OCI-LY7 (cell line): ENCODE data around the gene C1orf87. TPM values are rescaled to one million over a fixed set of nuclear protein-coding genes. Genes with fewer than 3 reads are reported as not detected.

Experiments used
- BruUV-seq: library from RNA; stranded (reverse); fragments of 400-500 nt; replicated peaks from 2 replicates; lab custom pipeline; 2021; lab: Mats Ljungman, UMichigan
- CTCF ChIA-PET: fragments of 300-600 bp; sonication (Branson Sonifier 250); formaldehyde crosslinking; loops from one replicate; lab custom pipeline; 2022; ENCODE audit warnings: antibody characterized with exemption; ENCODE audit not compliant: unreplicated experiment; lab: Charles Lee
- POLR2A ChIA-PET: fragments of 300-600 bp; sonication (Branson Sonifier 250); formaldehyde crosslinking; loops from one replicate; lab custom pipeline; 2022; ENCODE audit warnings: antibody characterized with exemption; lab: Charles Lee
- DNase-seq: peaks from one replicate; pipeline ENCODE4 v3.0.0-alpha.2; 2015; ENCODE audit warnings: low spot score
- H2AFZ ChIP-seq: fragments of 200-600 bp; sonication (generic), shearing (Covaris generic); 2 replicates; pipeline ENCODE4 v1.6.1; 2014; ENCODE audit warnings: mild to moderate bottlenecking, antibody characterized with exemption, low read length, moderate library complexity
- H3K27ac ChIP-seq: fragments of 200-600 bp; sonication (generic); 2 replicates; pipeline ENCODE4 v1.5.1; 2014; ENCODE audit warnings: mixed run types, low read depth, mild to moderate bottlenecking, moderate library complexity, low read length, inconsistent platforms; ENCODE audit not compliant: poor library complexity, severe bottlenecking
- H3K36me3 ChIP-seq: fragments of 200-600 bp; sonication (generic); 2 replicates; pipeline ENCODE4 v1.6.1; 2014; ENCODE audit warnings: mild to moderate bottlenecking, antibody characterized with exemption, low read length, moderate library complexity, mixed read lengths; ENCODE audit not compliant: insufficient read depth
- H3K4me1 ChIP-seq: fragments of 200-600 bp; sonication (generic); 2 replicates; pipeline ENCODE4 v1.5.1; 2014; ENCODE audit warnings: mild to moderate bottlenecking, low read length; ENCODE audit not compliant: insufficient read depth, poor library complexity, severe bottlenecking
- H3K4me2 ChIP-seq: fragments of 200-600 bp; sonication (generic); 2 replicates; pipeline ENCODE4 v1.6.1; 2014; ENCODE audit warnings: mild to moderate bottlenecking, low read length
- H3K4me3 ChIP-seq: fragments of 200-600 bp; sonication (generic); 2 replicates; pipeline ENCODE4 v1.5.1; 2014; ENCODE audit warnings: mild to moderate bottlenecking, low read depth, low read length; ENCODE audit not compliant: poor library complexity, severe bottlenecking
- H3K79me2 ChIP-seq: fragments of 200-600 bp; sonication (generic); 2 replicates; pipeline ENCODE4 v1.6.1; 2016; ENCODE audit warnings: low read depth, mild to moderate bottlenecking, low read length, moderate library complexity, mixed read lengths; ENCODE audit not compliant: insufficient read depth
- H3K9me2 ChIP-seq: fragments of 200-600 bp; sonication (generic); 2 replicates; pipeline ENCODE4 v1.6.1; 2016; ENCODE audit warnings: mild to moderate bottlenecking, low read length, mixed read lengths; ENCODE audit not compliant: insufficient read depth
- H3K9me3 ChIP-seq: fragments of 200-600 bp; sonication (generic); 2 replicates; pipeline ENCODE4 v1.6.1; 2014; ENCODE audit warnings: mild to moderate bottlenecking, mixed run types, low read length, mixed read lengths
- H4K20me1 ChIP-seq: fragments of 200-600 bp; sonication (generic); 2 replicates; pipeline ENCODE4 v1.6.1; 2014; ENCODE audit warnings: mild to moderate bottlenecking, antibody characterized with exemption, low read length, moderate library complexity, mixed read lengths; ENCODE audit not compliant: insufficient read depth
- CTCF ChIP-seq: fragments of 200-600 bp; sonication (generic); conservative IDR thresholded peaks from 2 replicates; pipeline ENCODE4 v1.5.1; 2014; ENCODE audit warnings: mild to moderate bottlenecking, antibody characterized with exemption, low read length, moderate library complexity, mixed read lengths
- EZH2phosphoT487 ChIP-seq: fragments of 200-600 bp; sonication (generic); IDR thresholded peaks from 2 replicates; pipeline ENCODE4 v1.6.1; 2018; ENCODE audit warnings: low read depth, borderline replicate concordance, mild to moderate bottlenecking, mixed run types, antibody characterized with exemption, low read length, moderate library complexity, mixed read lengths
- intact Hi-C: fragments of 100-400 bp; cut with micrococcal nuclease; formaldehyde crosslinking; loops from one replicate; pipeline ENCODE4 v1.10.0; 2022; ENCODE audit not compliant: unreplicated experiment
- total RNA-seq, 2 experiments: library from RNA; depleted of rRNA in 1 of 2; stranded (reverse); fragments of >200 nt in 1 of 2; shearing (Covaris generic) in 1 of 2; gene quantifications; 2 replicates each; pipeline ENCODE4 v1.2.3, GENCODE V29; 2014 to 2022

Gene C1orf87
- total RNA-seq, 2 experiments from 2014 or later: not detected

DNA sequence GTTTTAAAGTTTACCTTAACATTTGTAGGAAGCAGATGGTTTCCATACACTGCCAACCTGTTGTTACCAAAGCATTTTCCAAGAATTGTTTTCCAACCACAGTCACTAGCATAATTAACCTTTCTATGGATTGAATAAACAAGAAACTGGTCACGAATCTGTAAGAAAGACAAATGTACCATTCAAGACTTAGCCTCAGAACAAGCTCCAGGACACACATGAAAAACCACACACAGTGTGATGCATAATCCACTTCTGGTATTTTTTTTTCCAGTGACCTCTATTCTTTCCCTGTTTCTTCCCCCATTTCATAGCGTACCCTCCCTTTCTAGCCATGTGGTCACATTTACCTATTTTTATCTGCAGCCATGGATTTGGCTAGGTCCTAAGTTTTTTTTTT lies 29.6 kb upstream of the C1orf87 start:
- DNase-seq: no peak
- no peaks in the 10 kb centered on the region for H3K9me3 ChIP-seq
- no peak overlapping the region for H3K4me2 ChIP-seq
- ChIA-PET CTCF (no interaction called here), POLR2A (no interaction called here)
- intact Hi-C loops: no loop called here
- TF ChIP-seq CTCF (no peak), EZH2phosphoT487 (no peak)
- H3K4me3 ChIP-seq: no peak overlapping the region
- H3K4me1 ChIP-seq: no peaks in the 10 kb centered on the region
- H4K20me1 ChIP-seq: no peaks in the 10 kb centered on the region
- no peaks in the 10 kb centered on the region for H3K79me2 ChIP-seq
- no peak overlapping the region for H3K27ac ChIP-seq
- H2AFZ ChIP-seq: no peak overlapping the region
- no peaks in the 10 kb centered on the region for H3K36me3 ChIP-seq
- no peaks in the 10 kb centered on the region for H3K9me2 ChIP-seq
- no TSS peak for BruUV-seq

DNA sequence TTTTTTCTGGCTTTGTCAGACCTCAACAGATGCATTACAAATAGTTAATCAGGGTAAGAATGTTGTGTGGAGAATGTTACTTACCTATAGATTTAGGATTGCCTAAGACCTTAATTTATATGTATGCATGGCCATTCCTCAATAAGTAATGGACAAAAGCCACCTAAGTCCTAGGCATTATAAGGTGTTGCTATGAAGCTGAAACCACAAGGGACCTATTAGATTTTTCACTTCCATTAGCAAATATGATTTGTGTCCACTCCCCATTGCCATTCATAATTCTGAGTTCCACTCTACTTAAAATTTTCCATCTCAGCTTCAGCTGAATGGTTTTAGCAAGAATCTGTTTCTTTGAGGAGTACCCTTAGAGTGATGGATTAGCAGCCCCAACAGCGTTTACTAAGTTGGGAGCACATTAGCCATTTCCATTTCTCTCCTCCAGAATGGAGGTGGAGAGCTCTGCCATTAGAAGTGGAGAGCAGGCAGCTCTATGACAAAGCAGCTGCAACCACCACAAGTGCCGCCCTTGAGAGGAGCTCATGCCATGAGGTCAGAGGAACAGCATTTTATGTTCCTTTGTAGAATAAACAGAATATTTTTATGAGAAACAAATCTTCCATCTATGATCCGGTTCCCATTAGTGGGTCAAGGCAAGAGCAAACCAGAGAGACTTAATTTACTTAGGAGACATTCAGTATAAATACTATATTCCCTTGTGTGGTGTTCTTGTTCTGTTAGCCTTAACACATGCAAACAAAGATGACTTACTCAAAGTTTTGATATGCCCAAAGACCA lies 28.9 kb upstream of the C1orf87 start:
- no peak for TF ChIP-seq CTCF
- no peak for TF ChIP-seq EZH2phosphoT487
- CTCF ChIA-PET: no interaction called here
- Histone ChIP-seq H3K9me2 (no peaks in the 10 kb centered on the region), H3K4me1 (no peaks in the 10 kb centered on the region), H3K4me3 (no peak overlapping the region), H3K27ac (no peak overlapping the region), H3K36me3 (no peaks in the 10 kb centered on the region), H3K79me2 (no peaks in the 10 kb centered on the region), H3K9me3 (no peaks in the 10 kb centered on the region), H4K20me1 (no peaks in the 10 kb centered on the region), H2AFZ (no peak overlapping the region), H3K4me2 (no peak overlapping the region)
- no peak for DNase-seq
- POLR2A ChIA-PET: no interaction called here
- BruUV-seq: no TSS peak
- intact Hi-C loops: no loop called here

GRCh38 chr1:60101516-60101915 lies 27.9 kb upstream of the C1orf87 start:
- CTCF ChIA-PET: no interaction called here

More at GRCh38 chr1:60101516-60101915, 27.9 kb upstream of the C1orf87 start:
- no peak for TF ChIP-seq EZH2phosphoT487
- no peak for TF ChIP-seq CTCF
- no peaks in the 10 kb centered on the region for H3K4me1 ChIP-seq
- no peak overlapping the region for H3K4me3 ChIP-seq
- no peaks in the 10 kb centered on the region for H3K9me2 ChIP-seq
- H2AFZ ChIP-seq: no peak overlapping the region
- H3K4me2 ChIP-seq: no peak overlapping the region
- no peak overlapping the region for H3K27ac ChIP-seq
- POLR2A ChIA-PET: no interaction called here
- no peak for DNase-seq
- no peaks in the 10 kb centered on the region for H3K9me3 ChIP-seq
- no peaks in the 10 kb centered on the region for H4K20me1 ChIP-seq
- BruUV-seq: no TSS peak
- no peaks in the 10 kb centered on the region for H3K79me2 ChIP-seq
- intact Hi-C loops: no loop called here
- H3K36me3 ChIP-seq: no peaks in the 10 kb centered on the region
